Upper lobe of left lung (tissue), 4 donors: Measurements from ENCODE around the gene ZFYVE16.
"Not testable (repeated sequence)": the region's sequence is repeated elsewhere in the genome, so short reads cannot be mapped to it uniquely, and the experiment has no call there.

ENCODE experiments used
- POLR2A ChIP-seq, 4 donors: fragments of 450-650 bp; IDR thresholded peaks; one replicate each; pipeline ENCODE4 v1.5.1; 2016 to 2017; ENCODE audit warnings: antibody characterized with exemption in 4 of 4, mild to moderate bottlenecking in 2 of 4
- TF ChIP-seq, protein P1 (sequence below), 6 experiments: fragments of 450-650 bp in 4 of 6; fragments of 200-600 bp in 2 of 6; sonication (generic) in 2 of 6; IDR thresholded peaks; one replicate each; pipeline ENCODE4 v1.5.1; 2016 to 2019; ENCODE audit warnings: antibody characterized with exemption in 6 of 6

DNA sequence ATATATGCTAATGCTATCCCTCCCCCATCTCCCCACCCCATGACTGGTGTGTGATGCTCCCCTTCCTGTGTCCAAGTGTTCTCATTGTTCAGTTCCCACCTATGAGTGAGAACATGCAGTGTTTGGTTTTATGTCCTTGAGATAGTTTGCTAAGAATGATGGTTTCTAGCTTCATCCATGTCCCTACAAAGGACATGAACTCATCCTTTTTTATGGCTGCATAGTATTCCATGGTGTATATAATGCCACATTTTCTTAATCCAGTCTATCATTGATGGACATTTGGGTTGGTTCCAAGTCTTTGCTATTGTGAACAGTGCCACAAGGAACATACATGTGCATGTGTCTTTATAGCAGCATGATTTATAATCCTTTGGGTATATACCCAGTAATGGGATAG is 16.6 kb upstream of the ZFYVE16 start:
- TF ChIP-seq POLR2A (IDR thresholded peaks at IDR 0.05) = not testable (repeated sequence)
- TF ChIP-seq, protein P1, sequence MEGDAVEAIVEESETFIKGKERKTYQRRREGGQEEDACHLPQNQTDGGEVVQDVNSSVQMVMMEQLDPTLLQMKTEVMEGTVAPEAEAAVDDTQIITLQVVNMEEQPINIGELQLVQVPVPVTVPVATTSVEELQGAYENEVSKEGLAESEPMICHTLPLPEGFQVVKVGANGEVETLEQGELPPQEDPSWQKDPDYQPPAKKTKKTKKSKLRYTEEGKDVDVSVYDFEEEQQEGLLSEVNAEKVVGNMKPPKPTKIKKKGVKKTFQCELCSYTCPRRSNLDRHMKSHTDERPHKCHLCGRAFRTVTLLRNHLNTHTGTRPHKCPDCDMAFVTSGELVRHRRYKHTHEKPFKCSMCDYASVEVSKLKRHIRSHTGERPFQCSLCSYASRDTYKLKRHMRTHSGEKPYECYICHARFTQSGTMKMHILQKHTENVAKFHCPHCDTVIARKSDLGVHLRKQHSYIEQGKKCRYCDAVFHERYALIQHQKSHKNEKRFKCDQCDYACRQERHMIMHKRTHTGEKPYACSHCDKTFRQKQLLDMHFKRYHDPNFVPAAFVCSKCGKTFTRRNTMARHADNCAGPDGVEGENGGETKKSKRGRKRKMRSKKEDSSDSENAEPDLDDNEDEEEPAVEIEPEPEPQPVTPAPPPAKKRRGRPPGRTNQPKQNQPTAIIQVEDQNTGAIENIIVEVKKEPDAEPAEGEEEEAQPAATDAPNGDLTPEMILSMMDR (IDR thresholded peaks at IDR 0.05) = not testable (repeated sequence)
